Liver (tissue), 9 donors: ENCODE data around the gene ICAM4. TPM values are rescaled to one million over a fixed set of nuclear protein-coding genes. Genes with fewer than 3 reads are reported as not detected.

Experiments
- DNase-seq: peaks from one replicate; pipeline ENCODE4 v3.0.0-alpha.2; 2017; ENCODE audit warnings: low spot score
- H3K27ac ChIP-seq, 2 donors: one replicate each; pipeline ENCODE4 v1.7.0; 2013; ENCODE audit warnings: inconsistent platforms in 2 of 2, low read length in 2 of 2, control low read depth in 1 of 2, low read depth in 1 of 2, mild to moderate bottlenecking in 1 of 2
- H3K27me3 ChIP-seq, 4 donors: one replicate each; pipeline versions ENCODE4 v1.6.1 to v1.7.0; 2013; ENCODE audit warnings: low read length in 3 of 4, inconsistent platforms in 1 of 4, mild to moderate bottlenecking in 1 of 4, moderate library complexity in 1 of 4; ENCODE audit not compliant: control insufficient read depth in 4 of 4, insufficient read depth in 4 of 4
- H3K36me3 ChIP-seq, 4 donors: one replicate each; pipeline versions ENCODE4 v1.6.1 to v1.7.0; 2013; ENCODE audit warnings: low read length in 3 of 4, mild to moderate bottlenecking in 3 of 4, low read depth in 1 of 4, moderate library complexity in 1 of 4; ENCODE audit not compliant: control insufficient read depth in 4 of 4, insufficient read depth in 3 of 4
- H3K4me1 ChIP-seq, 4 donors: one replicate each; pipeline versions ENCODE4 v1.6.1 to v1.7.0; 2013; ENCODE audit warnings: low read length in 3 of 4, mild to moderate bottlenecking in 3 of 4, moderate library complexity in 1 of 4; ENCODE audit not compliant: control insufficient read depth in 4 of 4, insufficient read depth in 4 of 4
- H3K4me3 ChIP-seq, 3 donors: one replicate each; pipeline versions ENCODE4 v1.6.1 to v1.7.0; 2013; ENCODE audit warnings: low read length in 3 of 3, control low read depth in 1 of 3, low read depth in 1 of 3, mild to moderate bottlenecking in 1 of 3
- H3K9ac ChIP-seq, 2 donors: one replicate each; pipeline ENCODE4 v1.7.0; 2013; ENCODE audit warnings: low read length in 2 of 2, mild to moderate bottlenecking in 2 of 2, moderate library complexity in 2 of 2, control low read depth in 1 of 2, low read depth in 1 of 2
- H3K9me3 ChIP-seq, 4 donors: one replicate each; pipeline versions ENCODE4 v1.6.1 to v1.7.0; 2013; ENCODE audit warnings: low read length in 3 of 4; ENCODE audit not compliant: control insufficient read depth in 4 of 4
- EGR1 ChIP-seq, 2 donors: IDR thresholded peaks; 2 replicates each; pipeline ENCODE4 v1.6.1; 2016 to 2018; ENCODE audit warnings: antibody characterized with exemption in 2 of 2, low read depth in 2 of 2
- FOXA1 ChIP-seq: IDR thresholded peaks from 2 replicates; pipeline ENCODE4 v1.6.1; 2016; ENCODE audit warnings: antibody characterized with exemption
- FOXA2 ChIP-seq: IDR thresholded peaks from 2 replicates; pipeline ENCODE4 v1.6.1; 2016; ENCODE audit warnings: antibody characterized with exemption
- GABPA ChIP-seq, 2 donors: IDR thresholded peaks in 1 of 2; conservative IDR thresholded peaks in 1 of 2; 2 replicates each; pipeline ENCODE4 v1.6.1; 2016; ENCODE audit warnings: antibody characterized with exemption in 2 of 2, mild to moderate bottlenecking in 1 of 2, moderate library complexity in 1 of 2
- HNF4A ChIP-seq, 2 donors: conservative IDR thresholded peaks; 2 replicates each; pipeline ENCODE4 v1.6.1; 2016; ENCODE audit warnings: antibody characterized with exemption in 2 of 2, mild to moderate bottlenecking in 2 of 2
- HNF4G ChIP-seq: IDR thresholded peaks from 2 replicates; pipeline ENCODE4 v1.6.1; 2016; ENCODE audit warnings: antibody characterized with exemption
- JUND ChIP-seq, 2 donors: IDR thresholded peaks; 2 replicates each; pipeline ENCODE4 v1.6.1; 2016; ENCODE audit warnings: antibody characterized with exemption in 2 of 2
- NR2F2 ChIP-seq: IDR thresholded peaks from 2 replicates; pipeline ENCODE4 v1.6.1; 2016; ENCODE audit warnings: antibody characterized with exemption
- RAD21 ChIP-seq, 2 donors: IDR thresholded peaks; 2 replicates each; pipeline ENCODE4 v1.6.1; 2016; ENCODE audit warnings: antibody characterized with exemption in 2 of 2, mild to moderate bottlenecking in 2 of 2
- RXRA ChIP-seq, 2 donors: IDR thresholded peaks; 2 replicates each; pipeline ENCODE4 v1.6.1; 2017 to 2018; ENCODE audit warnings: antibody characterized with exemption in 2 of 2, mild to moderate bottlenecking in 1 of 2
- SP1 ChIP-seq: IDR thresholded peaks from 2 replicates; pipeline ENCODE4 v1.6.1; 2018; ENCODE audit warnings: antibody characterized with exemption, mild to moderate bottlenecking
- TAF1 ChIP-seq: conservative IDR thresholded peaks from 2 replicates; pipeline ENCODE4 v1.6.1; 2016; ENCODE audit warnings: antibody characterized with exemption, mild to moderate bottlenecking
- YY1 ChIP-seq: IDR thresholded peaks from 2 replicates; pipeline ENCODE4 v1.6.1; 2016; ENCODE audit warnings: antibody characterized with exemption, mild to moderate bottlenecking
- WGBS: extraction: QIAGEN DNeasy Blood & Tissue Kit; methylation state at CpG from one replicate; pipeline ENCODE4 v1.1.7; 2013; 5-methylcytosine and 5-hydroxymethylcytosine counted together
- polyA plus RNA-seq, 2 donors: library from polyadenylated mRNA; stranded (reverse) in 1 of 2; unstranded in 1 of 2; fragments of 200-250 nt in 1 of 2; fragments of >200 nt in 1 of 2; fragmentation: Nextera tagmentation in 1 of 2; extraction: Ambion mirVana in 1 of 2; gene quantifications; one replicate each; pipeline versions ENCODE4 v1.2.1 to v1.2.3, GENCODE V29; 2013 to 2015
- total RNA-seq, 2 donors: library from RNA; depleted of rRNA; stranded (reverse); fragments of >200 nt; gene quantifications; one replicate each; pipeline ENCODE4 v1.2.3, GENCODE V29; 2014
- TF ChIP-seq, protein P1 (sequence below): fragments of 150-350 bp; IDR thresholded peaks from 2 replicates; pipeline ENCODE4 v1.5.1; 2017; ENCODE audit warnings: improper control_type of control experiment, low read depth, low read length; ENCODE audit not compliant: missing input control
- TF ChIP-seq, protein P2 (sequence below): IDR thresholded peaks from 2 replicates; pipeline ENCODE4 v1.6.1; 2016; ENCODE audit warnings: antibody characterized with exemption, mild to moderate bottlenecking
- TF ChIP-seq, protein P3 (sequence below): IDR thresholded peaks from 2 replicates; pipeline ENCODE4 v1.6.1; 2016; ENCODE audit warnings: antibody characterized with exemption
- TF ChIP-seq, protein P4 (sequence below): IDR thresholded peaks from 2 replicates; pipeline ENCODE4 v1.6.1; 2016; ENCODE audit warnings: antibody characterized with exemption
- donor health status: healthy.
- donor health status: healthy.
- donor health status: healthy.
- donor health status: healthy.
- donor health status: healthy.

The ICAM4 gene
- total RNA-seq (10 to 100 TPM in 1 of 2 donors, under 1 TPM in 1; 0.33 to 74.1 TPM), polyA plus RNA-seq (under 1 TPM in 1 of 2 donors, not detected in 1; 0.05 TPM)

DNA sequence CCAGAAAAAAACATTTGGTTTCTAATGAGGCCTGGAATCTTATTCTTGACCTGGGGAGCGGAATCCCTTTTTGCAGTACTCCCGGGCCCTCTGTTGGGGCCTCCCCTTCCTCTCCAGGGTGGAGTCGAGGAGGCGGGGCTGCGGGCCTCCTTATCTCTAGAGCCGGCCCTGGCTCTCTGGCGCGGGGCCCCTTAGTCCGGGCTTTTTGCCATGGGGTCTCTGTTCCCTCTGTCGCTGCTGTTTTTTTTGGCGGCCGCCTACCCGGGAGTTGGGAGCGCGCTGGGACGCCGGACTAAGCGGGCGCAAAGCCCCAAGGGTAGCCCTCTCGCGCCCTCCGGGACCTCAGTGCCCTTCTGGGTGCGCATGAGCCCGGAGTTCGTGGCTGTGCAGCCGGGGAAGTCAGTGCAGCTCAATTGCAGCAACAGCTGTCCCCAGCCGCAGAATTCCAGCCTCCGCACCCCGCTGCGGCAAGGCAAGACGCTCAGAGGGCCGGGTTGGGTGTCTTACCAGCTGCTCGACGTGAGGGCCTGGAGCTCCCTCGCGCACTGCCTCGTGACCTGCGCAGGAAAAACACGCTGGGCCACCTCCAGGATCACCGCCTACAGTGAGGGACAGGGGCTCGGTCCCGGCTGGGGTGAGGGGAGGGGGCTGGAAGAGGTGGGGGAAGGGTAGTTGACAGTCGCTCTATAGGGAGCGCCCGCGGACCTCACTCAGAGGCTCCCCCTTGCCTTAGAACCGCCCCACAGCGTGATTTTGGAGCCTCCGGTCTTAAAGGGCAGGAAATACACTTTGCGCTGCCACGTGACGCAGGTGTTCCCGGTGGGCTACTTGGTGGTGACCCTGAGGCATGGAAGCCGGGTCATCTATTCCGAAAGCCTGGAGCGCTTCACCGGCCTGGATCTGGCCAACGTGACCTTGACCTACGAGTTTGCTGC is at the start of gene ICAM4:
TSS of gene ICAM4 (plus strand) at position 153 of the 935 bp plus-strand sequence. CDS start at position 211, 58 bp downstream.
- peaks cover 20 to 50% (median 35%) of the 10 kb centered on the region in 4 donors for H3K4me1 ChIP-seq
- DNase-seq, result peak; percentile 89

GRCh38 chr19:10237702-10238101 is 49.1 kb upstream of the ICAM4 start:
- Histone ChIP-seq H3K9ac (no peak overlapping the region), H3K9me3 (no peaks in the 10 kb centered on the region), H3K36me3 (no peaks in the 10 kb centered on the region), H3K27me3 (no peaks in the 10 kb centered on the region), H3K4me3 (no peak overlapping the region), H3K27ac (peak overlapping the region; percentile 66 to 85), H3K4me1 (peaks cover 4 to 23% (median 12%) of the 10 kb centered on the region in 4 donors)
- DNase-seq, result no peak
- 84% methylated on average over 6 of the region's 6 CpGs for WGBS
- TF ChIP-seq, protein P1, sequence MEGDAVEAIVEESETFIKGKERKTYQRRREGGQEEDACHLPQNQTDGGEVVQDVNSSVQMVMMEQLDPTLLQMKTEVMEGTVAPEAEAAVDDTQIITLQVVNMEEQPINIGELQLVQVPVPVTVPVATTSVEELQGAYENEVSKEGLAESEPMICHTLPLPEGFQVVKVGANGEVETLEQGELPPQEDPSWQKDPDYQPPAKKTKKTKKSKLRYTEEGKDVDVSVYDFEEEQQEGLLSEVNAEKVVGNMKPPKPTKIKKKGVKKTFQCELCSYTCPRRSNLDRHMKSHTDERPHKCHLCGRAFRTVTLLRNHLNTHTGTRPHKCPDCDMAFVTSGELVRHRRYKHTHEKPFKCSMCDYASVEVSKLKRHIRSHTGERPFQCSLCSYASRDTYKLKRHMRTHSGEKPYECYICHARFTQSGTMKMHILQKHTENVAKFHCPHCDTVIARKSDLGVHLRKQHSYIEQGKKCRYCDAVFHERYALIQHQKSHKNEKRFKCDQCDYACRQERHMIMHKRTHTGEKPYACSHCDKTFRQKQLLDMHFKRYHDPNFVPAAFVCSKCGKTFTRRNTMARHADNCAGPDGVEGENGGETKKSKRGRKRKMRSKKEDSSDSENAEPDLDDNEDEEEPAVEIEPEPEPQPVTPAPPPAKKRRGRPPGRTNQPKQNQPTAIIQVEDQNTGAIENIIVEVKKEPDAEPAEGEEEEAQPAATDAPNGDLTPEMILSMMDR, result no peak
- TF ChIP-seq HNF4A (conservative IDR thresholded peaks at IDR 0.05), result no peak
- TF ChIP-seq GABPA (IDR thresholded peaks at IDR 0.05 in 1 of 2, conservative IDR thresholded peaks at IDR 0.05 in 1 of 2), result no peak
- no peak for TF ChIP-seq HNF4G
- no peak for TF ChIP-seq RAD21 (IDR thresholded peaks at IDR 0.05)
- no peak for TF ChIP-seq NR2F2
- TF ChIP-seq, protein P2, sequence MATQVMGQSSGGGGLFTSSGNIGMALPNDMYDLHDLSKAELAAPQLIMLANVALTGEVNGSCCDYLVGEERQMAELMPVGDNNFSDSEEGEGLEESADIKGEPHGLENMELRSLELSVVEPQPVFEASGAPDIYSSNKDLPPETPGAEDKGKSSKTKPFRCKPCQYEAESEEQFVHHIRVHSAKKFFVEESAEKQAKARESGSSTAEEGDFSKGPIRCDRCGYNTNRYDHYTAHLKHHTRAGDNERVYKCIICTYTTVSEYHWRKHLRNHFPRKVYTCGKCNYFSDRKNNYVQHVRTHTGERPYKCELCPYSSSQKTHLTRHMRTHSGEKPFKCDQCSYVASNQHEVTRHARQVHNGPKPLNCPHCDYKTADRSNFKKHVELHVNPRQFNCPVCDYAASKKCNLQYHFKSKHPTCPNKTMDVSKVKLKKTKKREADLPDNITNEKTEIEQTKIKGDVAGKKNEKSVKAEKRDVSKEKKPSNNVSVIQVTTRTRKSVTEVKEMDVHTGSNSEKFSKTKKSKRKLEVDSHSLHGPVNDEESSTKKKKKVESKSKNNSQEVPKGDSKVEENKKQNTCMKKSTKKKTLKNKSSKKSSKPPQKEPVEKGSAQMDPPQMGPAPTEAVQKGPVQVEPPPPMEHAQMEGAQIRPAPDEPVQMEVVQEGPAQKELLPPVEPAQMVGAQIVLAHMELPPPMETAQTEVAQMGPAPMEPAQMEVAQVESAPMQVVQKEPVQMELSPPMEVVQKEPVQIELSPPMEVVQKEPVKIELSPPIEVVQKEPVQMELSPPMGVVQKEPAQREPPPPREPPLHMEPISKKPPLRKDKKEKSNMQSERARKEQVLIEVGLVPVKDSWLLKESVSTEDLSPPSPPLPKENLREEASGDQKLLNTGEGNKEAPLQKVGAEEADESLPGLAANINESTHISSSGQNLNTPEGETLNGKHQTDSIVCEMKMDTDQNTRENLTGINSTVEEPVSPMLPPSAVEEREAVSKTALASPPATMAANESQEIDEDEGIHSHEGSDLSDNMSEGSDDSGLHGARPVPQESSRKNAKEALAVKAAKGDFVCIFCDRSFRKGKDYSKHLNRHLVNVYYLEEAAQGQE, result no peak
- no peak for TF ChIP-seq JUND (IDR thresholded peaks at IDR 0.05)
- no peak for TF ChIP-seq RXRA (IDR thresholded peaks at IDR 0.05)
- TF ChIP-seq FOXA2, result no peak
- TF ChIP-seq TAF1, result no peak
- TF ChIP-seq, protein P3, sequence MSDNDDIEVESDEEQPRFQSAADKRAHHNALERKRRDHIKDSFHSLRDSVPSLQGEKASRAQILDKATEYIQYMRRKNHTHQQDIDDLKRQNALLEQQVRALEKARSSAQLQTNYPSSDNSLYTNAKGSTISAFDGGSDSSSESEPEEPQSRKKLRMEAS, result no peak
- TF ChIP-seq SP1, result no peak
- no peak for TF ChIP-seq FOXA1
- TF ChIP-seq, protein P4, sequence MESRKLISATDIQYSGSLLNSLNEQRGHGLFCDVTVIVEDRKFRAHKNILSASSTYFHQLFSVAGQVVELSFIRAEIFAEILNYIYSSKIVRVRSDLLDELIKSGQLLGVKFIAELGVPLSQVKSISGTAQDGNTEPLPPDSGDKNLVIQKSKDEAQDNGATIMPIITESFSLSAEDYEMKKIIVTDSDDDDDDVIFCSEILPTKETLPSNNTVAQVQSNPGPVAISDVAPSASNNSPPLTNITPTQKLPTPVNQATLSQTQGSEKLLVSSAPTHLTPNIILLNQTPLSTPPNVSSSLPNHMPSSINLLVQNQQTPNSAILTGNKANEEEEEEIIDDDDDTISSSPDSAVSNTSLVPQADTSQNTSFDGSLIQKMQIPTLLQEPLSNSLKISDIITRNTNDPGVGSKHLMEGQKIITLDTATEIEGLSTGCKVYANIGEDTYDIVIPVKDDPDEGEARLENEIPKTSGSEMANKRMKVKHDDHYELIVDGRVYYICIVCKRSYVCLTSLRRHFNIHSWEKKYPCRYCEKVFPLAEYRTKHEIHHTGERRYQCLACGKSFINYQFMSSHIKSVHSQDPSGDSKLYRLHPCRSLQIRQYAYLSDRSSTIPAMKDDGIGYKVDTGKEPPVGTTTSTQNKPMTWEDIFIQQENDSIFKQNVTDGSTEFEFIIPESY, result no peak
- no peak for TF ChIP-seq YY1
- no peak for TF ChIP-seq EGR1 (IDR thresholded peaks at IDR 0.05; ENCODE audit: low read depth in 2 of 2)

More for the DNA sequence above, at the start of gene ICAM4:
- Histone ChIP-seq H3K9me3 (no peaks in the 10 kb centered on the region), H3K27me3 (peaks cover 0 to 2% (median 0%) of the 10 kb centered on the region in 4 donors), H3K4me3 (no peak within 1 kb of the TSS), H3K36me3 (peaks cover 14 to 35% (median 23%) of the 10 kb centered on the region in 4 donors), H3K27ac (peak within 1 kb of the TSS in 1 of 2 donors; percentile 26), H3K9ac (no peak within 1 kb of the TSS)
- TF ChIP-seq RXRA (IDR thresholded peaks at IDR 0.05) (peak in 1 of 2 donors; percentile 6), SP1 (no peak), NR2F2 (peak; percentile 40)
- 9% methylated on average over 59 of the region's 59 CpGs for WGBS
